ENCODE measurements around the gene MELTF.

MELTF gene

DNA sequence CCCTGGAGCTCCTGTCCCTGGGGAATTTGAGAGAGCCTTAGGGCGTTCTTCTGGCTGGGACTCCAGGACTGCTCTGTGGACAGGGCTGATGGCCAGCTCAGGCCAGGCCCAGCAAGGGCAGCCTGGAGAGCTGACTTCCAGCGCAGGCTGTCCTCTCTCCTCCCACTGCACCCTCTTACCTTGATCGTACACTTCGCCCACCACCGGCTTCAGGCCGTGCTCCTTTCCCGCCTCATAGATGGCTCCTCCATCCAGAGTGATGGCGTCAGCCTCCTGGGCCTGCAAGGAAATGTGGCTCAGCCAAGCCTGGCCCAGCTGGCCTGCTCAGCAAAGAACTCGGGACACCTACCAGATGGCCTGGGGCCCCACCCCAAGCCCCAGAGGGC lies 3.1 kb downstream of the MELTF start:
- DNase-seq = no peak

DNA sequence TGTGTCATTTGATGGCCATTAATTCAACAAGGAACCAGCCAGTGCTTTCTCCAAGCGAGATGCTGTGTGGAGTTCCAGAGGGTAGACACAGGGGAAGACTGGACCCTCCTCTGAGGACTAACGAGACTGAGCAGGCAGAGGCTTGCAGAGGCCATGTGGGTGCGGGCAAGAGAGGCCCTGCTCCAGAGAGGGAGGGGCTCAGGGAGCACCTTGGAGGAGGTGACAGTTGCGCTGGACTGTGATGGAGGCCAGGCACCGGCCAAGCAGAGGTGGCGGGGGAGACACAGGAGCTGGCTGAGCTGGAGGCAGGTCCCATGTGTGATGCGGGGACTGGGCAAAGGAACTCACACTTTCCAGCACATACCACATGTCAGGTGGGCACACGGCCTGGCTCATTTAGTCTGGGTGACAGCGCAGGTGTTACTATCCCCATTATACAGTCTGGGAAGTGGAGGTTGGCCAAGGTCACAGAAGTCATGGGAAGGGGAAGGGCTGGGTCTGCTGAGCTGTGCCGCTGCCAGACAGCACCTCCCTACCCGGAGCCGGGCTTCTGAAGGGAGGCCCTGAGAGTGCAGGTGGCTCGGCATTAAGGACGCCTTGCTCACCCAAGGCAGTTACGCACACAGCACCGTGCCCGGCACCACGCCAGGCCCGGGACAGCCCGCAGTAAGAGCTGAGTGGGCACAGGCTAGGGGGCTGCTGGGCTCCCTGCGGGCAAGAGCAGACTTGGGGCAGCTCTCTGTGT lies 3.7 kb downstream of the MELTF start:
- no peak for DNase-seq

DNA sequence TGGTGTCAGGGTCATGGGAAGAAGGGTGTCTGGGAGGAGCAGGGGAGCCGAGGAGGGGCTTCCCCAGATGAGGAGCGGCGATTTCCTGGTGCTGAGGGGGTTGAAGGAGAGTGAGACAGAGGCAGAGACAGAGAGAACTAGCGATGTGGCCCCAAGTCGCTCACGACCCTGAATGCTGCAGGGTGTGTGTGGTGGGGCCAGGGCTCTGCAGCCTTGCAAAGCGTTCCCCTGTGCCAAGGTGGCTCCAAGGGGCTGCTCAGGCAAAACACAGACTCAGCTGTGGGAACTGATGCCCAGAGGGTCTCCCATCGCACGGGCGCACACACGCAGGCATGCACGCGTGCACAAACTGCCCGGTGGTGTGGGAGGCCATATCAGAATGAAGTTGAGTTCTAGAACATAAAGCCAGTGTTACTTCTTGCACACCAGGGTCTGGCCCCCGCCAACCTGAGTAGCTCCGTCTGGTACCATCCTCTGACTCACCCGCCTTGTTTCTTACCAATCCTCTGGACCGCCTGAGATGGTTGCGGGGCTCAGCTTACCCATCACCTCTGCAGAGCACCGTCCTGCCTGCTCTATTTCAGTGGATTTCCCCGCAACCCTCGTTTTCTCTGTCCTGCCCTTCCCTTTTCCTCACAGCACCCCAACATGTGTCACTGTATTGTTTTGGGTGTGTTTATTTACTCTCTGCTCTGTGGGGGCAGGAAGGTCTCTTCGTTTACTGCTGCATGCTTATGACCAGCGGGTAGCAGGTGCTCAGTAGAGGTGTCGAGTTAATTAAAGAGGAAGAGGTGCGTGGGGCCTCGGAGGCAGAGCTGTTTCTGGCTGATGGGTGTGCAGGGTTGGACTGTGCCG lies 4.5 kb downstream of the MELTF start:
- DNase-seq = no peak

DNA sequence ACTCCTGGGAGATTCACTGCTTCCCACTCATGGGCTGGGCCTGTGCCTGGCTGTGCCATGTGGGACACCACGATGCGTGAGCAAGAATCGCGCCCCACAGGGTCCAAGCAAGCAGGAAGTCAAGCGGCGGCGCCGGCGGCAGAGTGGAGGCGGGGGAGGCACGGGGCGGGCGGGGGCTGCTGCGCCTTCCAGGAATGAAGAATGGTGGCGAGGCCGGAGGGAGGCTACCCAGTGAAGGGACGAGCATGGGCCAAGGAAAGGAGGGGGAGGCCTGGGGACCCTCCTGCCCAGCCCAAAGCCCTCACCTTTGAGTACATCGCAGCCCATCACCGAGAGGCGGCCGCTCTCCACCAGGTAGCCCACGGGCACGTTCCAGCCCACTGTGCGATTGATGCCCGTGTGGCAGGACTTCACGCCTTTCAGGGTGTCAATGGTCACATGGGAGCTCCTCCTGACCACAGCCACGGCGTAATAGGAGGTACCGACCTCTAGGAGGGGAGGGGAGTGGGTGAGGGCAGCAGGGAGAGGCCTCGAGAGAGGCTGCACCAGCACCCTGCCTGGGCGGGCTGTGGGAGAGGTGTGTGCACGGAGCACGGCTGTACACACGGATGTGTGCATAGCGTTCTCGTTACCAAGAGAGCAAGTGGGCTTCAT lies 5.5 kb downstream of the MELTF start:
- DNase-seq = no peak

DNA sequence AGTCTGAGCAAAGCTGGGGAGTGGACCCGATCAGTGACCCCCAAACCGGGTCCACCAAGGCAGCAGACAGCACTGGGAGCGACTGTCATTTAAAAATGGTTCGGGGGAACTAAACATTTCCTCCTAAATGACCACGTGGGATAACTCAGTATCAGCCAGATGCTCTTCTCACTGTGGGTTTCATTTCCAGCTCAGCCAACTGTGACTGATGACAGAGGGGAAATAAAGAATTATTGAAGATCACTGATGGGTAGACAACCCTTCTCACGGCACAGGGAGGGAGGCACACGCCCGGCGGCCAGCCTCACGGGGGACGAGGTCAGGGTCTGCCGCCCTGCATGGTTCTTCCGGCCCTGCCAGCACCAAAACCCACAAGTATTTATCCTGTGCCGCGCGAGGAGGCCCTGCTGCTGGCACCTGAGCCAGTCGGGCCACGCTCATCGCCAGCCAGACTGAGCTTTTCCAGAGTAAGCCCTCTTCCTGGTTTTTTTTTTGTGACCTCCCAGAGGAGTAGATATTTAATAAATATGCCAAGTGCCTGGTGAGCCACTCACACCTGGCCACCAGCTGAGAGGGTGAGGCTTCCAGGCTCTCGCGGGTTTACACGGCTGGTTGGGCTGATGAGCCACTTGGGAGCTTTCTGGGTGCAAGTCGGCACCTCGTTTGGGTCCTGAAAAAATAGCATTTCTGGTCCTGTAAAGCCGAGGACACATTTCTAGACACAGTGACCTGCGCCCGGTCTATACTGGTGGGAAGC lies 6.2 kb downstream of the MELTF start:
- no peak for DNase-seq

DNA sequence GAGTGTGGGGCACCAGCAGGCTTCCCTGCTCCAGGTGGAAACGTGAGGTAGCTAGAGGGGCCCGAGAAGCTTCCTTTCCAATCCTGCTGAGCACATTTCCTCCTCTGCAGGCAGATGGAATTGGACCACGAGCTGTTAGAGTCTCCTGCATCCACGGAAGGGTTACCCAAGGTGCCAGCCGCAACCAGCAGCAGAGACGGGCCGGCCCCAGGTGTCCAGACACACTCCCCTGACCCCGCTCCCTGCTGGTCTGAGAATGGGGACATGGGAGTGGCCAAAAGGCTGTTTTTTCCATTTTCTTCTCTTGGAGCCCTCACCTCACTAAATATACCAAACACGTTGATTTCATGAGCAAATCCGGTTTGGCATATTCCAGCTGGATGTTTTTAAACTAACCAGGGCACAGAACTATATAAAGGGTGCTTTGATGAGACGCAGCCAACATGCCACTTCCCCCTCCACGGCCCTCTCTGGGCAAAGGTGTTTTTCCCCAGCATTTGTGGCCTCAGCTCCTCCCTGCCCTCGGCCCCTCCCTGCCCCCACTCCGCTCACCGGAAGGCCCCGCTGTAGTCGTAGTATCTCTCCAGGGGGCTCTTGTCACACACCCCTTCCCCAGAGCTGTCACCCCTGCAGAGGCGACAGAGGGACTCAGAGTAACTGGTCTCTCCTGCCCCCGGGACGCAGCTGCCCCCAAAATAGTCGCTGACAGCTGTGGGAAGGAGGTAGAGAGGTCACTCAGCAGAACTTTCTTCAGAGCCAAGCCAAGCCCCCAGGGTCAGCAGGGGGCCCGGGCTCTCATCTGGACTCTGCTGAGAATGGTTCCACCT lies 7.0 kb downstream of the MELTF start:
- no peak for DNase-seq

DNA sequence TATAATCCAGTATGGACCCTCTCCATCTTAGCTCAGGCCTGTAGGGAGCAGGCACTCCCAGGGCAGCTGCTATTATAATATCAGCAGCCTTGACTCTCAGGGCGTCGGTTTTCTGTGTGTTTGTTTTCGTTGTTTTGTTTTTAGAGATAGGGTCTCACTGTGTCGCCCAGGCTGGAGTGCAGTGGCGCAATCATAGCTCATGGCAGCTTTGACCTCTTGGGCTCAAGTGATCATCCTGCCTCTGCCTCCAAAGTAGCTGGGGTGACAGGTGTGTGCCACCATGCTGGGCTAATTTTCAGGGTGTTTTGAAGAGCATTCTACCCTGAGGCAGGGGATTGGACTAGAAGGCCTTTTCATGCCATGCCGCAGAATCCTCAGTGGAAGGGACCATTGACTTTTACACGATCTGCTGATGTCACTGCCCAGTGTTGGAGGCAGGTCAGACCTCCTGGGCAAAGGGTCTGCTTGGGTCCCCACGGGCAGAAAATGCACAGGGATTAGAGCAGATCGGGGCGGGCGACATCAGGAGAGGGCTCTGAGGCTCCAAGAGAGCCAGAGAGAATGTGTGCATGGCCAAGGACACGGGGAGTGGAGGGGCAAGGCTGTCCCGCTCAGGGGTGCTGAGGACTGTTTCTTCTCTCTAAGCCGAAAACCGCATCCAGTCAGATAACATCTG lies 7.8 kb downstream of the MELTF start:
- no peak for DNase-seq

DNA sequence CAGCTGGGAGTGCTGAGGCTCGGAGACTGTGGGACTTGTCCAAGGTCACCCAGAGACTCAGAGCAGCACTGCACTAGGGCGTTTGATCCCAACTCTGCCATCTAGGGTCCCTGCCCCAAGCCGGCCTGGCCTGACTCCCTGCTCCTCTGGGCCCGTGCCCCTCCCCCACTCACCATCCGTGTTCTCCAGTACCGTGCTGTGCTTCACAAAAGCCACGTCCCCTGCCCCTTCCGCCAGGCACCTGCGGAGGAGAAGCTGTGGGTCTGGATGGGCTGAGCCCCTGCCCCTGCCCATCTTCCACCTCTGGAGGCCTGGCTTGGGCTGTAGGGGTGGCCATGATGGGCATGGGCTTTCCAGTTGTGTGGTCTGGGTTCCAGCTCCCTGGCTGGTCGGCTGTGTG lies 8.4 kb downstream of the MELTF start:
- DNase-seq = no peak

DNA sequence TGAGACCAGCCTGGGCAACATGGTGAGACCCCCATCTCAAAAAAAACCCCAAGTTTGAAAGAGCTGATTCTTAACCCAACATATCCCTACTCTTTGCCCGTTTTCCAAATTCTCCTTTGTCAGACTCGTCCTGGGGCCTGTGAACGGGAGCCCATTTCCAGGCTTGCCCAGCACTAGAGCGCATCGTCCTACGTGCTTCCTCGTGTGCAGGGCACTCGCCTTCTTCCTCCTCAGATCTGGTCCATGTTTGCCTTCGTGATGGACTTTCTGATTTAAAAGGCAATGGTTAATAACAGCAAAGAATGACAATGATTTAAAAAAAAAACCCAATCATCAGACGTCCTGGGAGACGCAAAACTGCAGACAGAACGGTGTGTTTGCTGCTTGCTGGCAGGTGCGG lies 10.1 kb downstream of the MELTF start:
- no peak for DNase-seq

DNA sequence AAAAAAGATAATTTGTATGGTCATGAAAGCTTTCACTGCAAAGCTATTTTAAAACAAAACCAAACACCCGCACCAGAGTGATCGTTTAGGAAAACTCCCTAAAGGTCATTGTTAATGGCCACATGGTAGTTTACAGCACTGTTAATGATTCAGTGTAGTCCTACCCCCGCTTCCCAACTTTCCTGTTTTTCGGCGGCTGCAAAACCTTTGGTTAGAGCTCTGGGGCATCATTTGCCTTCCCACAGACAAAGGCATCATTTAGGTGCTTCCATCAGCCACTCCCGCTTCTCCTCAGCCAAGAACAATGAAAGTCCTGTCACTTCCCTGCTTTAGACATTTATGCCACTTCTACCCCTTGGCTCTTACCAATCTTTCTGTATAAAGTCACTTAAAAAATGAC lies 10.6 kb downstream of the MELTF start:
- DNase-seq = no peak

DNA sequence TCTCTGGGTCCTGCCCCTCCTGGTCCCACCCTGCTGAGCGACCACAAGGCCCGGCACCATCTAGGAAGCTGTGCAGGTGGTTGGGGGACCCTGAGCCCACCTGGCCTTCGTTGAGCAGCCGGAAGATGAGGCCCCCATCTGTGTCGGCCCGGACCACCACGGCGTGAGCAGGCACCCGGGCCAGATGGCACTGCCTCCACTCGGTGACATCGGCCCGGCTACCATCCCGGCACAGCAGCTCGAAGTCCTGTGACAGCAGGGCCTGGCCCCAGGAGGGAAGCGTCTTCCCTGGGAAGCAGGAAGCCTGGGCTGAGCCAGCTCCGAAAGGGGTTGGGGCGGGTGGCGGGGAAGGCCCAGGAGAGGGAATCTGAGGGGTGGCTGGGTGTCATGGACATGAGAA lies 12.6 kb downstream of the MELTF start:
- DNase-seq = no peak

DNA sequence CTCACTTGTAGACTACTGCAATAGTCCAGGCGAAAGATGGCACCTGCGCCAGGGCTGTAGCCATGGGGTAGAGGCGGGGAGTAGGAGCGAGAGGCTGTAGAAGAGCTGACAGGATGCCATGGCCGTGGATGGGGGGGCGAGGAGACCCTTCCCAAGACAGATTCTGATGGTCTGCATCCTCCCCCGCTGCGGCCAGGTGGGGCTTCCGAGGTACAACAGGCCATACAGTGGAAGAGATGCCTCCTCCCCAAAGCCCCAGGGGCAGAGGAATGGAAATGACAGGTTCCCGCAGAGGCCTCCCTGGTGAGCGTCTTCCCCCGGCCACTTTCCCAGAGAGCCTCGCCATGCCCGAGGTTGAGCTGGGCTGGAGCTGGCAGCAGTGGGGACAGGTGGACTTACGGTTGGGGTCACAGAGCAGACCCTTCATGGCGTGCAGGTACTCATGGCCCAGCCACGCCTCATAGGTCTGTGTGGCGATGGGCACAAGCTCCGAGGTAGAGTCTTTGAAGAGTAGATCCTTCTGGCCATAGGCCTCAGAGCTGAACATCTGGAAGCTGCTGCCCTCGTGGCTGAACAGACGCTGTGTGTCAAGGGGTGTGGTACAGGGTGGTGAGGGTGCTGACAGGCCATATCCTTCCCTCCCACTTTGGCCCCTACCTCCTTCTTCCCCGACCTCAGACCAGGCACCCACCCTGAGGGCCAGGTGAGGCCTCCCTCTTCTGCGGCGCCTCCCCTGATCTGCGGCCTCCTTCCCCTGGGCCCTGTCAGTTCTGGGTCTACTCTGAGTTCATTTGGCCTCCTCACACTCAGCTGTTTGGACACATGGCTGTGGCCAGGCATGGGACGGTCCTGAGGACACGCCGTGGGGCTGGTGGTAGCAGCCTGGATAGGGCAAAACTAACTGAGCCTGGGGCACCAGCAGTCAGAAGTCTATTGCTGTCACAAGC lies 13.6 kb downstream of the MELTF start:
- DNase-seq = no peak

DNA sequence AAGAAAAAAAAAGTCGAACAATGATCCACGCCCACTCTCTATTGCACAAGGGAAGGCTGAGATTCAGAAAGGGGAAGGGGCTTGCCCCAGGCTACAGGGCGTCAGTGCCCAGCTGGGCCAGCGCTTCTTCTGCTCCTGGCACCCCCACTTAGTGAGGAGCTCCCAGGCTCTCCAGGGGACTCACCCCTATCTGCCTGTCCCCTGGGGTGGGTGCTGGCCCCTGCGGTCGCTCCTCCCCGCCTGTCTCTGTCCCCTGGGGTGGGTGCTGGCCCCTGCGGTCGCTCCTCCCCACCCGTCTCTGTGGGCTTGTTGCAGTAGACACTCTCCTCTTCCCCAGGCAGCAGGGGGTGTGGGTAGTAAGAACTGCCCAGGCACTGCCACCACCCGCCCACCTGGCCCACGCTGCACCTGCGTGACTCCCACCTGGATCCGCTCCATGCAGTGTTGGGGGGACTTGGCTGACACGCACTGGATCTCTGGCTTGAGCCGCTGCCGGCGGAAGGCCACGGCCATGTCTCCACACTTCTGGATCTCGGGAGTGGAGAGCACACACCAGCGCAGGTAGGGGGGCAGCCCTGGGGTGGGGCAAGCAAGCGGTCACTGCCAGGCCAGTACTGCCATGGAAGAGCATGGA lies 14.6 kb downstream of the MELTF start:
- no peak for DNase-seq

DNA sequence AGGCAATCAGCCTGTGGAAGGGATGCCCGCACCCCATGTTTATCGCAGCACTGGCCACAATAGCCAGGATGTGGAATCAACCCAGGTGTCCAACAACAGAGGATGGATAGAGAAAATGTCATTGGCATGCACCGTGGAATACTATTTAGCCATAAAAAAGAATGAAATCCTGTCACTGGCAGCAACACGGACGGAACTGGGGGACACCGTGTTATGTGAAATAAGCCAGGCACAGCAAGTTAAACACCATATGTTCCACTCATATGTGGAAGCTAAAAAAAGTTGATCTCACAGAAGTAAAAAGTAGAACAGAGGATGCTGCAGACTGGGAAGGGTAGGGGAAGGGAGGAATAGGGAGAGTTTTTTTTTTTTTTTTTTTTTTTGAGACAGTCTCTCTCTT lies 15.6 kb downstream of the MELTF start:
- DNase-seq = no peak

DNA sequence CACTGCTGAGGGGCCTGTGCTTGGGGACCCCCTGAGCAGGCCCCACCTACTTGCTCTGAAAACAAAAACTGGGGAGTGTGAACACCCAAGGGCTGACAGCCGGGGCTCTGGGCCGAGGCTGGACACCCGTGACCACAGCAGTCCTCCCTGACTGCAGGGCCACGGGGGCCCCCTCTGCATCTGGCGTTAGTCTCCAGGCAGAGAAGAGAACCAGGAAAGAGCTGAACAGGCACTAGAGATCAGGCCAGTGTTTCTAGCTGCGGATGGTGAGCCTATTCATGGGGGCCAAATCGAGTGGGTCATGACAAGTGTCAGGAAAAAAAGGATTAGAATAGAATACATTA lies 17.1 kb downstream of the MELTF start:
- no peak for DNase-seq

DNA sequence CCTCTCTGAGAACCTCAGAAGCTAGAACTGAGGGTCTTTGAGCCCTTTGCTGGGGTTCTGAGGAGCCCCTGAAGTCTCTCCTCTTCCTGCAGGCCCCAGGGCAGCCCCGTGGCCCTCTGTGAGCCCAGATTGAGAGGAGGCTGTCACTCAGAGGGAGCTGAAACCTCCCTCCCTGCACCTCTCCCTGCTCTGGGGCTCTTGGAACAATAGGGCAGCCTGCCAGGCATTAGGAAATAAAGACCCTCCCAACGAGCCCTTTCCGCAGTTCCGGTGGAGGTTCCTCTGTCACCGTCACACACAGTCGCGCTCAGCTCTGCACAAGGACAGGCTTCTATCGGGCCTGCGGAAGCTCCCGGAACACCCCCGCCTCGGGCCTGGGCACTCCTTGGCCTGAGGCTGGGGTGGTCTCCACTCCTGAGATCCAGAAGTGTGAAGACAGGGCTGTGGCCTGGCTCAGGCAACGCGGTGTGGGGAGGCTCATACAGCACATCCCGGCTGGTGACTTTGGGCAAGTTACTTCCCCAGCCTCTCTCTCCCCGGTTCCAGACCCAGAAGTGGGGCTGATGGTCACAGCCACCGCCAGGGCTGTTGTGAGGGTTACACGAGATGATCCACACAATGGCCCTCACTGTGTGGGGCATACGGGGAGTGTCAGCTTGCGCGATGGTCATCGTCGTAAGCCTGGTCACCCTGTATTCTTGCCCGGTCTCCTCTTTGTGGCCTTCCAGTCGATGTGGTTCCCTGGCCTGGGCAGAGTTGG lies 17.7 kb downstream of the MELTF start:
- DNase-seq = no peak

DNA sequence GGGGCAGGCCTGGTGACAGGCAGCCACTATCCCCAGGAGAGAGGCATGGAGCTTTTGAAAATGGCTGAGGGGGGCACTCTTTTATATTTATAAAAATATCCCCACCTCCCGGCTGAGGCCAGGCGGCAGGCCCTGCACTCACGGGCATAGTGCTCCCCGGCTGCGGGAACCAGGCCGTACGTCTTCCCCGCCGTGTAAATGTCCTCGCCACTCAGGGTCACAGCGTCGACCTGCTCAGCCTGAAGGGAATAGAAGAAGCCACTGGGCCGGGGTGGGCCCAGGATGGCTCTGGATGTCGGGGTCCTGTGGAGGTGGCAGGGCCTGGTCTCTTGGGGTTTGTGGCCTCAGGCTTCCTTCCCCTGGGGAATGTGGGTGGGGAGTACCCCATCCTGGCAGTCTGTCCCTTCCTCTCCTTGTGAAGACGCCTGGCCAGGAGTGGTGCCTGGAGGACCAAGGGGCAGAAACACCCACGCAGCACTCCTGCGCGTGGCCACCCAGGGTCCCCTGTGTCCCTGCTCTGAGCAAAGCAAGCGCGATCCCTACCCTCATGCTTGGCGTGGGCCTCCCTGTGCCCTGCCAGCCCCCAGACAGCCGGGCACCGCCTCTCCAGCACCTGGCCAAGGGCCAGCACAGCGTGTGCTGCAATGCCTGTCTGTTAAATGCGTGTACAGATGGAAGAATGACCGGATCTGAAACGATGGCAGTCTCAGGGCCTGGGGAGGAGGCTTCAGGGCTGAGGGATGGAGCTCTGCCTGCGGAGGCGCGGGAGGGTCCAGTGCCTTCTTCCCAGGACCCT lies 18.9 kb downstream of the MELTF start:
- no peak for DNase-seq

DNA sequence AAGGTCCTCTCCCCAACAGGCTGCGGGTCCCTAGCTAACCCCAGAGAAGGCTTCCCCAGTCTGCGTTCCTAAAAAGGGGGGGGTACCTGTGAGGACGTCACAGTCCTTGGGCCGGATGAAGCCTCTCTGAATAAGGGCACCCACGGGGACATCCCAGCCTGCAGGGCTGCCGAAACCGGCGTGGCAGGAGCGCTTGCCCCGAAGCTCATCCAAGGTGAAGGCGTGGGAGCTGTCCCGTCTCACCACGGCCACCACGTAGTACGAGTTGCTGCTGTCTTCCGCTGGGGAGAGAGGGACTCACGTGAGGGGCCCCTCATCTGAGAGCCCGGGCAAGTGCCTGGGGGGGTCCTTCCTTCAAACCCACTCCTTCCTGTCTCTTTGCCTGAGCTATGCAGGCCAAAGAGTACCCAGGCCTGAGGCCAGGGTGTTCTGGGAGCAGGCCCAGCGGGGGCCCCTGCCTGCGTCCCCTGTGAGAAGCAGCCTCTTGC lies 20.0 kb downstream of the MELTF start:
- DNase-seq = no peak

Data from GOT3 (cell line).